ENCODE data around the gene BCL2.

- TF ChIP-seq POLR2A (IDR thresholded peaks at IDR 0.05) (no peak), CTCF (IDR thresholded peaks at IDR 0.05) (no peak)
These were observed 11.9 kb downstream of the BCL2 start for GRCh38 chr18:63307551-63308200.
